GM19023 (cell line): ENCODE data around the gene FAM13B.
"Not testable (repeated sequence)": the region's sequence is repeated elsewhere in the genome, so short reads cannot be mapped to it uniquely, and the experiment has no call there.

Source experiments
- ATAC-seq: cut with Tn5 transposase; IDR thresholded peaks from one replicate; pipeline ENCODE4 v1.9.1; 2021; ENCODE audit warnings: mild to moderate bottlenecking, moderate library complexity; ENCODE audit not compliant: unreplicated experiment

FAM13B gene

GRCh38 chr5:137994556-137994955 is 38.3 kb downstream of the FAM13B start:
- no peak for ATAC-seq

- ATAC-seq: no peak
Observed at GRCh38 chr5:137989419-137989818, 43.5 kb downstream of the FAM13B start.

GRCh38 chr5:137975208-137975607 is 57.7 kb downstream of the FAM13B start:
- no peak for ATAC-seq

GRCh38 chr5:137970384-137970783 is 62.5 kb downstream of the FAM13B start:
- not testable (repeated sequence) for ATAC-seq

- no peak for ATAC-seq
Observed at GRCh38 chr5:137960819-137961218, 72.1 kb downstream of the FAM13B start.

- ATAC-seq: no peak
Observed at GRCh38 chr5:137960141-137960540, 72.7 kb downstream of the FAM13B start.

- ATAC-seq: no peak
Observed at GRCh38 chr5:137959488-137959887, 73.4 kb downstream of the FAM13B start.

- ATAC-seq: no peak
Observed at GRCh38 chr5:137957948-137958347, 74.9 kb downstream of the FAM13B start.

- ATAC-seq: no peak
Observed at GRCh38 chr5:137954131-137954879, 78.6 kb downstream of the FAM13B start.

- ATAC-seq: no peak
Observed at GRCh38 chr5:137945825-137946224, 87.1 kb downstream of the FAM13B start.

- not testable (repeated sequence) for ATAC-seq
Observed at GRCh38 chr5:137944280-137944679, 88.6 kb downstream of the FAM13B start.

GRCh38 chr5:137939331-137939730 is 93.5 kb downstream of the FAM13B start:
- no peak for ATAC-seq

GRCh38 chr5:137938751-137939143 is 94.1 kb downstream of the FAM13B start:
- peak; percentile 41 for ATAC-seq

GRCh38 chr5:137937994-137938750 is 94.7 kb downstream of the FAM13B start:
- no peak for ATAC-seq

GRCh38 chr5:137935694-137936093 is 97.2 kb downstream of the FAM13B start:
- ATAC-seq: no peak

- ATAC-seq: peak; percentile 69
Observed at GRCh38 chr5:137935190-137935589, 97.7 kb downstream of the FAM13B start.

- ATAC-seq: no peak
Observed at GRCh38 chr5:137933491-137933911, 99.4 kb downstream of the FAM13B start.

- no peak for ATAC-seq
Observed at GRCh38 chr5:137932800-137933199, 100.1 kb downstream of the FAM13B start.

GRCh38 chr5:137923856-137924255 is 109.0 kb downstream of the FAM13B start:
- ATAC-seq: no peak

- no peak for ATAC-seq
Observed at GRCh38 chr5:137921931-137922330, 110.9 kb downstream of the FAM13B start.

GRCh38 chr5:137916923-137917322 is 116.0 kb downstream of the FAM13B start:
- ATAC-seq: no peak

GRCh38 chr5:137914758-137915157 is 118.1 kb downstream of the FAM13B start:
- no peak for ATAC-seq
